MCF 10A (cell line): Measurements from ENCODE around the gene ETF1. TPM values are rescaled to one million over a fixed set of nuclear protein-coding genes. Genes with fewer than 3 reads are reported as not detected.

Experiments
- BruUV-seq: library from RNA; stranded (reverse); fragments of 400-500 nt; replicated peaks from 2 replicates; lab custom pipeline; 2021; lab: Mats Ljungman, UMichigan
- CTCF ChIA-PET: fragments of 300-600 bp; sonication (Branson Sonifier 250); formaldehyde crosslinking; extraction: SDS; loops from one replicate; lab custom pipeline; 2021; ENCODE audit warnings: antibody characterized with exemption, inconsistent platforms; lab: Yijun Ruan, JAX
- POLR2A ChIA-PET: fragments of 300-600, 350-650 bp; sonication (Branson Sonifier 250); formaldehyde crosslinking; extraction: SDS; loops from one replicate; lab custom pipeline; 2020; ENCODE audit warnings: antibody characterized with exemption, inconsistent platforms; lab: Yijun Ruan, JAX
- DNase-seq: peaks from one replicate; pipeline ENCODE4 v3.0.0-alpha.2; 2018; ENCODE audit not compliant: unreplicated experiment
- H3K27ac Mint-ChIP-seq: one replicate; pipeline ENCODE4 v1.8.0; 2022; ENCODE audit warnings: mild to moderate bottlenecking, low read depth, mixed read lengths; ENCODE audit not compliant: unreplicated experiment
- H3K27me3 Mint-ChIP-seq: one replicate; pipeline ENCODE4 v1.8.0; 2022; ENCODE audit warnings: mixed read lengths; ENCODE audit not compliant: insufficient read depth, unreplicated experiment
- H3K36me3 Mint-ChIP-seq: one replicate; pipeline ENCODE4 v1.8.0; 2022; ENCODE audit warnings: mild to moderate bottlenecking, moderate library complexity, mixed read lengths; ENCODE audit not compliant: insufficient read depth, unreplicated experiment
- H3K4me1 Mint-ChIP-seq: one replicate; pipeline ENCODE4 v1.8.0; 2022; ENCODE audit warnings: mixed read lengths; ENCODE audit not compliant: insufficient read depth, unreplicated experiment
- H3K4me3 Mint-ChIP-seq: one replicate; pipeline ENCODE4 v1.8.0; 2022; ENCODE audit warnings: mild to moderate bottlenecking, moderate library complexity, mixed read lengths; ENCODE audit not compliant: unreplicated experiment
- H3K9me3 Mint-ChIP-seq: one replicate; pipeline ENCODE4 v1.8.0; 2022; ENCODE audit warnings: mixed read lengths; ENCODE audit not compliant: unreplicated experiment
- CTCF ChIP-seq: fragments of 200-600 bp; IDR thresholded peaks from one replicate; pipeline ENCODE4 v1.8.0; 2022; ENCODE audit warnings: antibody characterized with exemption, mild to moderate bottlenecking; ENCODE audit not compliant: unreplicated experiment
- intact Hi-C: fragments of 100-400 bp; cut with micrococcal nuclease; formaldehyde crosslinking; loops from 2 replicates; pipeline ENCODE4 v1.14.1; 2022
- total RNA-seq: library from RNA; stranded (reverse); gene quantifications from 2 replicates; pipeline ENCODE4 v1.2.3, GENCODE V29; 2022

The ETF1 gene
- total RNA-seq, 1 experiment from 2014 or later: 349 TPM

DNA sequence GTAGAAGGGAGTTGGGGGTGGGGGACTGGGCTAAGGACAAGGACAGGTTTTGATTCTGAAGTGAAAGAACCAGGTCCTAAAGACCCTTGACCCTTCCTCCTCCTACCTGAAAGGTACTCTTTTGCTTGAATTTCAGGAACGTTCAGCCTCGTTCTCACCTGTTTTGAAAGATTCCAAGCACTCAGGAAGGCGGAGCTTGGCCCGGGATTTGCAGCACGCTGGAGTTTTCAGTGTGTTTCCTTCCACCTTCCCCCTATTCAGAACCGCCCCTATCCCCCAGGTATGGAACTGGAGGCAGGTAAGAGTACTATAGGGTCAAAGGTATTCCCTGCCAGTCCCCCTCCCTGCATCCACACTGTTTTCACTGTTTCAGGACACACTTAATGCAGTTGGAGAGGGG, 70.7 kb downstream of the ETF1 start:
- POLR2A ChIA-PET: interaction anchor here (0.7 to 15.2 kb wide), 6 partner anchors 8 to 134 kb away, joined by 3 to 626 read pairs (median 5); partner anchors contain the start of genes EGR1 and ETF1
- DNase-seq: no peak
- TF ChIP-seq CTCF: no peak
- H3K27me3 Mint-ChIP-seq: peaks cover 11% of the 10 kb centered on the region
- no TSS peak for BruUV-seq
- no peak overlapping the region for H3K4me3 Mint-ChIP-seq
- peaks cover 27% of the 10 kb centered on the region for H3K4me1 Mint-ChIP-seq
- peaks cover 52% of the 10 kb centered on the region for H3K36me3 Mint-ChIP-seq
- CTCF ChIA-PET: interaction anchor here (1.3 to 4.2 kb wide), 5 partner anchors 18 to 75 kb away, joined by 3 to 37 read pairs (median 6); no protein-coding TSS in a partner anchor
- no peak overlapping the region for H3K27ac Mint-ChIP-seq
- H3K9me3 Mint-ChIP-seq: no peaks in the 10 kb centered on the region
- intact Hi-C loops: no loop called here

GRCh38 chr5:138471052-138471361, 72.0 kb downstream of the ETF1 start:
- no peaks in the 10 kb centered on the region for H3K9me3 Mint-ChIP-seq
- H3K36me3 Mint-ChIP-seq: peaks cover 66% of the 10 kb centered on the region
- ChIA-PET POLR2A (interaction anchor here (1.0 to 15.2 kb wide), 6 partner anchors 9 to 105 kb away, joined by 3 to 626 read pairs (median 7); partner anchors contain the start of gene ETF1), CTCF (interaction anchor here (1.4 to 4.2 kb wide), 3 partner anchors 19 to 55 kb away, joined by 3 to 37 read pairs (median 6); no protein-coding TSS in a partner anchor)
- peak overlapping the region; percentile 93 for H3K27ac Mint-ChIP-seq
- H3K27me3 Mint-ChIP-seq: peaks cover 20% of the 10 kb centered on the region
- intact Hi-C loops: no loop called here
- H3K4me1 Mint-ChIP-seq: peaks cover 35% of the 10 kb centered on the region
- no peak for DNase-seq
- TF ChIP-seq CTCF: no peak
- BruUV-seq: no TSS peak
- no peak overlapping the region for H3K4me3 Mint-ChIP-seq

DNA sequence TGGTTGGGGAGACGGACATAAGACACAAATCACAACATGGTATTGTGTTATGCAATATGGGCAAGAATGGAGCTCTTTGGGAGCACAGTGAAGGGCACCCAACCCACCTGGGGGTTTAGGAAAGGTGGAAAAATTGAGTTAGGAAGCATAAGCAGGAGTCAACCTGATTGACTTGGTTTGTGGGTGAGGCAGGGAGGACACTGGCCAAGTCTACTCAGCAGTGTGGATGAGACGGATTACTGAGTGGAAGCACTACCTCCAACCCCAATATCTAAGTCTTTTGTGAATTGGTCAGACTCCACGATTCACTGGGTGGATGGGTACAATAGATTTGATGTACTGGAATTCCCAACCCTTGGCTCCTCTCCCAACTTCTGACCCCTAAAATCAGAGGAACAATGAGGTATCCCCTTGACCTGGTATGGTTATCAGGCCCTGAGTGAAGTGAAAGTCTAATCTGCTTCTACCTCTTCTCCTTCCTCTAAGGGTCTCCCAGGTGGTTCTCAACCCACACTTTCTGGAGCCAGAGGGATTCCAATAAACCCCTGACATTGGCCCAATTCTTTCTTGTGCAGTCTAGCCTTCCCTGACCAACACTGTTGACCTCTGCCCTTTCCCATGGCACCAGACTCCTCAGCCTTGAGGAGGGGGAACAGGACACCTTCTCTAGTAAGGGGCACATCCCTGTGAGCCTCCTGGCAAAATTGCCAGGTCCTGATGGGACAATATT, 72.5 kb downstream of the ETF1 start:
- Mint-ChIP-seq H3K27me3 (peaks cover 20% of the 10 kb centered on the region), H3K27ac (peak overlapping the region; percentile 93), H3K9me3 (no peaks in the 10 kb centered on the region), H3K4me3 (no peak overlapping the region), H3K36me3 (peaks cover 71% of the 10 kb centered on the region), H3K4me1 (peaks cover 35% of the 10 kb centered on the region)
- TF ChIP-seq CTCF: no peak
- intact Hi-C loops: no loop called here
- peak; percentile 60 for DNase-seq
- ChIA-PET POLR2A (interaction anchor here (0.6 to 15.2 kb wide), 13 partner anchors 9 to 293 kb away, joined by 3 to 626 read pairs (median 4); partner anchors contain the start of gene ETF1), CTCF (interaction anchor here (0.5 to 4.2 kb wide), 4 partner anchors 20 to 77 kb away, joined by 3 to 37 read pairs (median 4); no protein-coding TSS in a partner anchor)
- no TSS peak for BruUV-seq
